NB4 (cell line): ENCODE data around the gene LUZP2.

Experiments used
- DNase-seq: peaks from one replicate; pipeline ENCODE4 v3.0.0; 2010; ENCODE audit warnings: low read depth
- H3K4me3 ChIP-seq: one replicate; pipeline ENCODE4 v1.5.1; 2011; ENCODE audit warnings: mild to moderate bottlenecking, low read depth, low read length, moderate library complexity
- CTCF ChIP-seq: IDR thresholded peaks from one replicate; pipeline ENCODE4 v1.5.1; 2012; ENCODE audit warnings: low read depth, low read length
- MAX ChIP-seq: IDR thresholded peaks from 2 replicates; pipeline ENCODE4 v1.6.1; 2011; ENCODE audit warnings: low read depth, low read length
- MYC ChIP-seq: IDR thresholded peaks from 2 replicates; pipeline ENCODE4 v1.6.1; 2011; ENCODE audit warnings: low read depth, low read length
- POLR2A ChIP-seq: IDR thresholded peaks from 2 replicates; pipeline ENCODE4 v1.6.1; 2011; ENCODE audit warnings: mild to moderate bottlenecking; ENCODE audit not compliant: insufficient read length; ENCODE audit errors: extremely low read depth

LUZP2 gene

GRCh38 chr11:24664399-24664798, 167.5 kb downstream of the LUZP2 start:
- DNase-seq, result no peak
- TF ChIP-seq POLR2A (no peak), CTCF (no peak), MYC (no peak), MAX (no peak)

DNA sequence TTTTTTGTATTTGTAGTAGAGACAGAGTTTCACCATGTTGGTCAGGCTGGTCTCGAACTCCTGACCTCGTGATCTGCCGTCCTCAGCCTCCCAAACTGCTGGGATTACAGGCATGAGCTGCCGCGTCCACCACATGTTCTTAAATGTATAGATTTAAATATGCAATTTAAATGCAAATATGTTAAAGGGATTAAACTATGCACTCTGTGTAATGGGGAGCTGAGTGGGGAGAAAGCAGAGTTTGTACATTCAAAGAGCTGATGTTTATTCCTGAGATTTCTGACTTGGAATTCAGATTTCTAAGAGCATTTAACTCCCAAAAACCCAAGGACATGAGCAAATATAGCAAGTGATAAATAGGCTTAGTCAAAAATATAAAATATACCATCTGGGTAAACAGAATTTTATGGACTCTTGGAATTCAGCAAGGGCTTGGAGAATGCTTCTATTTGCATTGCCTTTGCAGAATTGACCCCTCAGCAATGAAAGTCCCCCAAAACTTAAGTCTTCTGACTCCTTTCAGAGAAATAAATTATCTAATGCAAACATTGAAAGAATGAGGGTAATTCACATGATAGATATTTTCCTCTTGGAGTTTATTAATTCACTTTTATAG, 170.6 kb downstream of the LUZP2 start:
- DNase-seq, result no peak
- no peak overlapping the region for H3K4me3 ChIP-seq

More at GRCh38 chr11:24664399-24664798, 167.5 kb downstream of the LUZP2 start:
- no peak overlapping the region for H3K4me3 ChIP-seq

GRCh38 chr11:24678703-24679348, 182.0 kb downstream of the LUZP2 start:
- TF ChIP-seq MAX (no peak), POLR2A (no peak), CTCF (no peak), MYC (no peak)
- no peak overlapping the region for H3K4me3 ChIP-seq
- no peak for DNase-seq

More for the DNA sequence above, 170.6 kb downstream of the LUZP2 start:
- no peak for TF ChIP-seq MYC
- TF ChIP-seq CTCF, result no peak

DNA sequence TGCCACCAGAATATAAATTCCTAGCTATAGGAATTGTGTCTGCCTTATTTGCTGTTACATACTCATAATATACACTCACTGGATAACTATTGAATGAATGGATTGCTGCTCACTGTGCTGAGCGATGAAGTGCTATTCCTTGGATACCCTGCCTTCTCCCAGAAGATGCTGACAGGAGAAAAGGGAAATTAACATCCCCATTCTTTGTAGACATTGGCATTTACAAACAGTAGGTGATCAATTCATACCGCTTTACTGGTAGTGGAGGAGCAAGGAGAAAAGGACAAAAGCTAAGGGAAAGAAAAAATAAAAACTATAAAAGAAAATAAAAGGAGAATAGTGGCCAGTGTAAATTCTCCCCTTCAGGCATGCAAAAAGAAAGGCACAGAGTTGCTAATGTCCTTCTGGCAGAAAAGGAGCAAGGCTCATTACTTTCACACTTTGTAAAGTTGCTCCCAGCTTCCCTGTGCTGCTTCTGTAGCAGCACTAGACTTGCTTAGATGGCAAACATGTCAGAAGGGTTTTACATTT, 183.0 kb downstream of the LUZP2 start:
- no peak for DNase-seq
- no peak for TF ChIP-seq CTCF
- no peak for TF ChIP-seq MYC
- no peak for TF ChIP-seq POLR2A
- TF ChIP-seq MAX, result no peak

GRCh38 chr11:24683583-24683982, 186.7 kb downstream of the LUZP2 start:
- no peak for DNase-seq
- no peak for TF ChIP-seq MAX
- TF ChIP-seq CTCF, result no peak
- no peak for TF ChIP-seq POLR2A
- TF ChIP-seq MYC, result no peak
- no peak overlapping the region for H3K4me3 ChIP-seq

More for the DNA sequence above, 183.0 kb downstream of the LUZP2 start:
- no peak overlapping the region for H3K4me3 ChIP-seq
